HUES64 (cell line): Measurements from ENCODE around the gene SH3RF3.

Source experiments
- H3K27ac ChIP-seq: 2 replicates; pipeline ENCODE4 v1.7.0; 2013; ENCODE audit warnings: low read depth, low read length, inconsistent platforms
- H3K27me3 ChIP-seq: 2 replicates; pipeline ENCODE4 v1.6.1; 2013; ENCODE audit warnings: mild to moderate bottlenecking, low read length; ENCODE audit not compliant: insufficient read depth
- H3K36me3 ChIP-seq: 2 replicates; pipeline ENCODE4 v1.6.1; 2013; ENCODE audit warnings: mild to moderate bottlenecking, low read length; ENCODE audit not compliant: insufficient read depth
- H3K4me1 ChIP-seq: 2 replicates; pipeline ENCODE4 v1.6.1; 2013; ENCODE audit warnings: mild to moderate bottlenecking, low read length, moderate library complexity; ENCODE audit not compliant: insufficient read depth
- H3K4me3 ChIP-seq: 2 replicates; pipeline ENCODE4 v1.5.1; 2013; ENCODE audit warnings: mild to moderate bottlenecking, low read length, moderate library complexity
- H3K9ac ChIP-seq: 2 replicates; pipeline ENCODE4 v1.6.1; 2013; ENCODE audit warnings: mild to moderate bottlenecking, low read depth, low read length
- H3K9me3 ChIP-seq: 2 replicates; pipeline ENCODE4 v1.6.1; 2013; ENCODE audit warnings: low read depth, low read length; ENCODE audit not compliant: insufficient read depth
- WGBS: fragments of 150-250, 120-280 bp; methylation state at CpG from one replicate; pipeline ENCODE4 v1.1.7; 2013; ENCODE audit warnings: missing lambda C conversion rate; 5-methylcytosine and 5-hydroxymethylcytosine counted together

The SH3RF3 gene

GRCh38 chr2:109453371-109453995 lies 324.5 kb downstream of the SH3RF3 start:
- WGBS: 94% methylated on average over 15 of the region's 15 CpGs
- no peaks in the 10 kb centered on the region for H3K4me1 ChIP-seq
- H3K27ac ChIP-seq: no peak overlapping the region
- no peak overlapping the region for H3K4me3 ChIP-seq
- no peaks in the 10 kb centered on the region for H3K9me3 ChIP-seq
- H3K9ac ChIP-seq: no peak overlapping the region
- no peaks in the 10 kb centered on the region for H3K36me3 ChIP-seq
- no peaks in the 10 kb centered on the region for H3K27me3 ChIP-seq

- Histone ChIP-seq H3K9me3 (no peaks in the 10 kb centered on the region), H3K4me3 (no peak overlapping the region), H3K9ac (no peak overlapping the region), H3K4me1 (no peaks in the 10 kb centered on the region), H3K27me3 (no peaks in the 10 kb centered on the region), H3K36me3 (no peaks in the 10 kb centered on the region), H3K27ac (no peak overlapping the region)
- 87% methylated on average over 6 of the region's 6 CpGs for WGBS
Observed at GRCh38 chr2:109454304-109454703, 325.3 kb downstream of the SH3RF3 start.

- no peaks in the 10 kb centered on the region for H3K4me1 ChIP-seq
- H3K4me3 ChIP-seq: no peak overlapping the region
- H3K27ac ChIP-seq: no peak overlapping the region
- no peaks in the 10 kb centered on the region for H3K9me3 ChIP-seq
- H3K27me3 ChIP-seq: no peaks in the 10 kb centered on the region
- no peaks in the 10 kb centered on the region for H3K36me3 ChIP-seq
- 95% methylated on average over 7 of the region's 7 CpGs for WGBS
- no peak overlapping the region for H3K9ac ChIP-seq
Observed at GRCh38 chr2:109454765-109455394, 325.9 kb downstream of the SH3RF3 start.

- Histone ChIP-seq H3K27ac (no peak overlapping the region), H3K4me1 (no peaks in the 10 kb centered on the region), H3K27me3 (no peaks in the 10 kb centered on the region), H3K9ac (no peak overlapping the region), H3K36me3 (no peaks in the 10 kb centered on the region), H3K4me3 (no peak overlapping the region), H3K9me3 (no peaks in the 10 kb centered on the region)
- 87% methylated on average over 21 of the region's 21 CpGs for WGBS
Observed at GRCh38 chr2:109455731-109456691, 327.0 kb downstream of the SH3RF3 start.

GRCh38 chr2:109456776-109457175 lies 327.8 kb downstream of the SH3RF3 start:
- Histone ChIP-seq H3K9ac (no peak overlapping the region), H3K27ac (no peak overlapping the region), H3K9me3 (no peaks in the 10 kb centered on the region), H3K4me3 (no peak overlapping the region), H3K27me3 (no peaks in the 10 kb centered on the region), H3K4me1 (no peaks in the 10 kb centered on the region), H3K36me3 (no peaks in the 10 kb centered on the region)
- WGBS: 86% methylated on average over 6 of the region's 8 CpGs

- Histone ChIP-seq H3K27ac (no peak overlapping the region), H3K9me3 (no peaks in the 10 kb centered on the region), H3K36me3 (no peaks in the 10 kb centered on the region), H3K27me3 (no peaks in the 10 kb centered on the region), H3K4me1 (no peaks in the 10 kb centered on the region), H3K4me3 (no peak overlapping the region), H3K9ac (no peak overlapping the region)
- WGBS: 91% methylated on average over 9 of the region's 9 CpGs
Observed at GRCh38 chr2:109457366-109457765, 328.4 kb downstream of the SH3RF3 start.

- H3K36me3 ChIP-seq: no peaks in the 10 kb centered on the region
- 85% methylated on average over 6 of the region's 7 CpGs for WGBS
- H3K9ac ChIP-seq: no peak overlapping the region
- no peaks in the 10 kb centered on the region for H3K9me3 ChIP-seq
- no peak overlapping the region for H3K27ac ChIP-seq
- H3K27me3 ChIP-seq: no peaks in the 10 kb centered on the region
- no peak overlapping the region for H3K4me3 ChIP-seq
- H3K4me1 ChIP-seq: no peaks in the 10 kb centered on the region
Observed at GRCh38 chr2:109457794-109458193, 328.8 kb downstream of the SH3RF3 start.

- 100% methylated on average over 1 of the region's 1 CpG for WGBS
- no peak overlapping the region for H3K9ac ChIP-seq
- H3K4me3 ChIP-seq: no peak overlapping the region
- no peaks in the 10 kb centered on the region for H3K36me3 ChIP-seq
- H3K27ac ChIP-seq: no peak overlapping the region
- H3K27me3 ChIP-seq: no peaks in the 10 kb centered on the region
- H3K9me3 ChIP-seq: no peaks in the 10 kb centered on the region
- H3K4me1 ChIP-seq: no peaks in the 10 kb centered on the region
Observed at GRCh38 chr2:109458512-109458911, 329.5 kb downstream of the SH3RF3 start.

GRCh38 chr2:109459485-109459884 lies 330.5 kb downstream of the SH3RF3 start:
- H3K4me3 ChIP-seq: no peak overlapping the region
- 89% methylated on average over 6 of the region's 6 CpGs for WGBS
- no peaks in the 10 kb centered on the region for H3K4me1 ChIP-seq
- no peaks in the 10 kb centered on the region for H3K9me3 ChIP-seq
- no peak overlapping the region for H3K9ac ChIP-seq
- no peaks in the 10 kb centered on the region for H3K36me3 ChIP-seq
- no peaks in the 10 kb centered on the region for H3K27me3 ChIP-seq
- H3K27ac ChIP-seq: no peak overlapping the region

GRCh38 chr2:109460553-109461324 lies 331.7 kb downstream of the SH3RF3 start:
- H3K27me3 ChIP-seq: no peaks in the 10 kb centered on the region
- H3K9me3 ChIP-seq: no peaks in the 10 kb centered on the region
- H3K9ac ChIP-seq: no peak overlapping the region
- H3K4me1 ChIP-seq: no peaks in the 10 kb centered on the region
- H3K36me3 ChIP-seq: no peaks in the 10 kb centered on the region
- no peak overlapping the region for H3K4me3 ChIP-seq
- WGBS: 96% methylated on average over 4 of the region's 4 CpGs
- no peak overlapping the region for H3K27ac ChIP-seq
